Natural killer cell (primary cell): Measurements from ENCODE around the gene MAFG. TPM values are rescaled to one million over a fixed set of nuclear protein-coding genes. Genes with fewer than 3 reads are reported as not detected.
A peak's percentile ranks its signal among the peaks of the same experiment; 100 is the strongest.

Source experiments
- ATAC-seq, 3 donors: fragments of 150-1000 bp in 2 of 3; fragments of 200-7000 bp in 1 of 3; cut with Tn5 transposase; 1 replicate in 1 of 3; 2 replicates in 2 of 3; pipeline ENCODE4 v1.10.0; 2021; ENCODE audit warnings: mild to moderate bottlenecking in 2 of 3, moderate library complexity in 2 of 3
- DNase-seq, 2 donors: peaks; one replicate each; pipeline versions ENCODE4 v3.0.0 to v3.0.0-alpha.2; 2013 to 2021; ENCODE audit warnings: mixed read lengths in 1 of 2
- H3K27ac ChIP-seq: one replicate; pipeline ENCODE4 v1.5.1; 2013; ENCODE audit warnings: mild to moderate bottlenecking, low read length
- H3K27me3 ChIP-seq: one replicate; pipeline ENCODE4 v1.6.1; 2013; ENCODE audit warnings: low read length; ENCODE audit not compliant: control insufficient read depth, insufficient read depth
- H3K36me3 ChIP-seq: one replicate; pipeline ENCODE4 v1.6.1; 2013; ENCODE audit warnings: low read length; ENCODE audit not compliant: control insufficient read depth, insufficient read depth
- H3K4me1 ChIP-seq: one replicate; pipeline ENCODE4 v1.6.1; 2013; ENCODE audit warnings: low read length; ENCODE audit not compliant: control insufficient read depth, insufficient read depth
- H3K4me3 ChIP-seq: one replicate; pipeline ENCODE4 v1.5.1; 2013; ENCODE audit warnings: low read length
- H3K9me3 ChIP-seq: one replicate; pipeline ENCODE4 v1.6.1; 2013; ENCODE audit warnings: low read length; ENCODE audit not compliant: control insufficient read depth, insufficient read depth
- H3K27ac Mint-ChIP-seq, 2 donors: one replicate each; pipeline ENCODE4 v1.8.0; 2022; ENCODE audit warnings: mild to moderate bottlenecking in 2 of 2, mixed read lengths in 2 of 2, moderate library complexity in 1 of 2
- H3K27me3 Mint-ChIP-seq, 2 donors: one replicate each; pipeline ENCODE4 v1.8.0; 2022; ENCODE audit warnings: low read depth in 2 of 2, mixed read lengths in 2 of 2
- H3K36me3 Mint-ChIP-seq: one replicate; pipeline ENCODE4 v1.8.0; 2022; ENCODE audit warnings: mixed read lengths
- H3K4me1 Mint-ChIP-seq, 2 donors: one replicate each; pipeline ENCODE4 v1.8.0; 2022; ENCODE audit warnings: mixed read lengths in 2 of 2
- H3K4me3 Mint-ChIP-seq: one replicate; pipeline ENCODE4 v1.8.0; 2022; ENCODE audit warnings: mild to moderate bottlenecking, moderate library complexity, mixed read lengths
- H3K9me3 Mint-ChIP-seq, 2 donors: one replicate each; pipeline ENCODE4 v1.8.0; 2022; ENCODE audit warnings: mixed read lengths in 2 of 2
- CTCF ChIP-seq: fragments of 200-600 bp; IDR thresholded peaks from one replicate; pipeline ENCODE4 v1.8.0; 2022; ENCODE audit warnings: antibody characterized with exemption
- WGBS: methylation state at CpG from one replicate; pipeline ENCODE4 v1.1.7; 2013; ENCODE audit warnings: missing lambda C conversion rate; ENCODE audit not compliant: insufficient coverage; 5-methylcytosine and 5-hydroxymethylcytosine counted together
- intact Hi-C: fragments of 100-400 bp; cut with micrococcal nuclease; formaldehyde crosslinking; loops from one replicate; pipeline ENCODE4 v1.14.2; 2022
- total RNA-seq, 4 donors: library from RNA; stranded (reverse); fragments of 120-200 nt in 1 of 4; gene quantifications; one replicate each; pipeline versions ENCODE4 v1.2.3 to v1.2.4, GENCODE V29; 2013 to 2022

MAFG gene
- total RNA-seq, 3 donors from 2014 or later (not counting 1 experiment from before 2014, with no cell fraction given), result 11.9 to 14.6 (median 13.2) TPM

DNA sequence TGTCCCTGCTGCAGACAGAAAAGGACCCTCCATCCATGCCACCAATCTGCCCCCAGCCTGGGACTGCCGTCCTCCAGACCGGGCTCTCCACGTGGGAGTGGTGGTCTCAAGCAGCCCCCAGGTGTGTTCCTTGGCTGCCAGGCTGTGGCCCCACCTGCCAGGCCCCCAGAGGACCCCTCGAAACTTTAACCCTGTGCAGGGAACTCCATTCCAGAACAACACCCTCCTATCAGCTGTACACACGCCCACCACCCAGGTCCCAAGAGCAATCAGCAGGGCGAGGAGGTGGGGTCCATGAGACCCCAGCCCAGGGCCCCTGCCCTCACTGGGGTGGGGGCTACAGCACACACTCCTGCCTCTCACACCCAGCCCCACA is 8.2 kb upstream of the MAFG start:
- Histone ChIP-seq H3K27ac (no peak overlapping the region), H3K36me3 (no peaks in the 10 kb centered on the region), H3K27me3 (peaks cover 6% of the 10 kb centered on the region), H3K4me3 (no peak overlapping the region), H3K9me3 (no peaks in the 10 kb centered on the region), H3K4me1 (peaks cover 12% of the 10 kb centered on the region)
- intact Hi-C loops, result no loop called here
- Mint-ChIP-seq H3K27me3 (peaks cover 0 to 14% of the 10 kb centered on the region in 2 donors), H3K9me3 (no peaks in the 10 kb centered on the region), H3K4me1 (peaks cover 0 to 7% of the 10 kb centered on the region in 2 donors), H3K4me3 (peak overlapping the region; percentile 40), H3K36me3 (no peaks in the 10 kb centered on the region), H3K27ac (peak overlapping the region in 1 of 2 donors; percentile 49)
- WGBS, result 94% methylated on average over 6 of the region's 6 CpGs
- TF ChIP-seq CTCF, result no peak
- DNase-seq (no peak), ATAC-seq (no peak)

- WGBS, result 96% methylated on average over 37 of the region's 38 CpGs
These were observed 7.5 kb upstream of the MAFG start for GRCh38 chr17:81934850-81935708.

DNA sequence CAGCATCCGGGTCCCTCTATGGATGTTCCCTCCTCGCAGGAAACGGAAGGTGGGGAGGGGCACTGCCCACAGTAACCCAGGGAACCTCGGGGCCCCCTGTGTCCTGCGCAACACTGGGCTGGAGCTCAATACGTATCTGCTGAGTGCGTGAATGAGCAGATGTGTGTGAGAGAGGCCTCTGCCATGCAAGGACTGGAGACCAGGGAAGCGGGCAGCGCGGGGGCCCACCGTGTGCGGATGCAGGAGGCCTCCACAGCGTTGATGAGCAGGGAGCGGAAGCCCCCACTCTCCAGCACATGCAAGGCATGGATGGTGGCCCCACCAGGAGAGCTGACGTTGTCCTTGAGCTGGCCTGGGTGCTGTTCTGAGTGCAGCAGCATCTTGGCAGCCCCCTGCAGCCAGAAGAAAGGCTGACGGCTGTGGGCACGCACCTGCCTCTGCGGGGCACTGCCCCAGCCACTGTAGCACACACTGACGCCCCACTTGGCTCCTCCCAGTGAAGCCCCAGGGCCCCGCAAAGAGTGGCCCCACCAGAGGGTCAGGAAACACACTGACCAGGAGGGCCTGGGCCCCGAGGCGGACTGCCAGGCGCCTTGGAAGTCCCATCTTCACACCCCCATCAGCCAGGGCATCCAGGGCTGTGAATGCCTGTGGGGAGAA is 6.7 kb upstream of the MAFG start:
- no peak for TF ChIP-seq CTCF
- H3K9me3 ChIP-seq, result no peaks in the 10 kb centered on the region
- intact Hi-C loops, result no loop called here
- peaks cover 7% of the 10 kb centered on the region for H3K27me3 ChIP-seq
- no peak overlapping the region for H3K27ac Mint-ChIP-seq
- H3K36me3 ChIP-seq, result no peaks in the 10 kb centered on the region
- no peak overlapping the region for H3K4me3 ChIP-seq
- no peak for ATAC-seq
- H3K9me3 Mint-ChIP-seq, result no peaks in the 10 kb centered on the region
- peaks cover 0 to 16% of the 10 kb centered on the region in 2 donors for H3K27me3 Mint-ChIP-seq
- DNase-seq, result no peak
- H3K27ac ChIP-seq, result no peak overlapping the region
- 90% methylated on average over 23 of the region's 23 CpGs for WGBS
- H3K4me3 Mint-ChIP-seq, result no peak overlapping the region
- no peaks in the 10 kb centered on the region for H3K36me3 Mint-ChIP-seq
- peaks cover 0 to 7% of the 10 kb centered on the region in 2 donors for H3K4me1 Mint-ChIP-seq
- peaks cover 12% of the 10 kb centered on the region for H3K4me1 ChIP-seq

More at GRCh38 chr17:81934850-81935708, 7.5 kb upstream of the MAFG start:
- intact Hi-C loops, result no loop called here
- TF ChIP-seq CTCF, result no peak
- Mint-ChIP-seq H3K4me1 (peaks cover 0 to 7% of the 10 kb centered on the region in 2 donors), H3K4me3 (no peak overlapping the region), H3K27me3 (peaks cover 0 to 15% of the 10 kb centered on the region in 2 donors), H3K9me3 (no peaks in the 10 kb centered on the region), H3K36me3 (no peaks in the 10 kb centered on the region), H3K27ac (no peak overlapping the region)
- DNase-seq (no peak), ATAC-seq (no peak)
- Histone ChIP-seq H3K4me1 (peaks cover 12% of the 10 kb centered on the region), H3K27me3 (peaks cover 6% of the 10 kb centered on the region), H3K9me3 (no peaks in the 10 kb centered on the region), H3K4me3 (no peak overlapping the region), H3K27ac (no peak overlapping the region), H3K36me3 (no peaks in the 10 kb centered on the region)
